H1 (cell line): Measurements from ENCODE around the gene CD14. TPM values are rescaled to one million over a fixed set of nuclear protein-coding genes. Genes with fewer than 3 reads are reported as not detected.

Experiments used
- CTCF ChIA-PET: fragments of 300-600 bp; sonication (Branson Sonifier 250); formaldehyde crosslinking; loops from one replicate; lab custom pipeline; 2021; ENCODE audit not compliant: partially characterized antibody; lab: Charles Lee
- POLR2A ChIA-PET: fragments of 300-600 bp; sonication (Branson Sonifier 250); formaldehyde crosslinking; loops from one replicate; lab custom pipeline; 2021; ENCODE audit warnings: inconsistent platforms; ENCODE audit not compliant: partially characterized antibody; lab: Charles Lee
- DNase-seq, 2 experiments: peaks; one replicate each; pipeline versions ENCODE4 v3.0.0 to v3.0.0-alpha.2; 2010 to 2022; ENCODE audit warnings: low spot score in 2 of 2, low read depth in 1 of 2, mixed read lengths in 1 of 2
- FAIRE-seq: peaks from 2 replicates; lab custom pipeline; 2011; peaks lifted over from hg19 to GRCh38; lab: Jason Lieb, UNC
- H2AFZ ChIP-seq: 2 replicates; pipeline ENCODE4 v1.8.1; 2012; ENCODE audit warnings: low read length, inconsistent platforms
- H2AK5ac ChIP-seq: 2 replicates; pipeline ENCODE4 v1.6.1; 2013; ENCODE audit warnings: low read depth, low read length
- H2BK120ac ChIP-seq: replicated peaks from 2 replicates; pipeline ENCODE3; 2013; ENCODE audit warnings: low read depth, low read length, inconsistent platforms
- H2BK12ac ChIP-seq: 2 replicates; pipeline ENCODE4 v1.6.1; 2013; ENCODE audit warnings: low read depth, low read length
- H2BK15ac ChIP-seq: 2 replicates; pipeline ENCODE4 v1.6.1; 2013; ENCODE audit warnings: low read length
- H2BK20ac ChIP-seq: 2 replicates; pipeline ENCODE4 v1.6.1; 2013; ENCODE audit warnings: low read length
- H2BK5ac ChIP-seq: 2 replicates; pipeline ENCODE4 v1.6.1; 2013; ENCODE audit warnings: low read depth, low read length
- H3K14ac ChIP-seq: 2 replicates; pipeline ENCODE4 v1.6.1; 2013; ENCODE audit warnings: inconsistent platforms; ENCODE audit not compliant: insufficient read length
- H3K18ac ChIP-seq: 2 replicates; pipeline ENCODE4 v1.6.1; 2013; ENCODE audit warnings: low read length; ENCODE audit errors: extremely low read depth
- H3K23ac ChIP-seq: 2 replicates; pipeline ENCODE4 v1.6.1; 2013; ENCODE audit warnings: inconsistent platforms; ENCODE audit not compliant: insufficient read length
- H3K23me2 ChIP-seq: 2 replicates; pipeline ENCODE4 v1.6.1; 2013; ENCODE audit warnings: low read depth, low read length
- H3K27ac ChIP-seq: 2 replicates; pipeline ENCODE4 v1.6.1; 2011; ENCODE audit warnings: low read depth, low read length, inconsistent platforms
- H3K27me3 ChIP-seq, 4 experiments: replicated peaks in 1 of 4; 1 replicate in 1 of 4; 2 replicates in 3 of 4; pipeline versions ENCODE4 v1.6.1 to v1.8.1; 2011 to 2013; ENCODE audit warnings: low read length in 3 of 4, mild to moderate bottlenecking in 3 of 4, inconsistent platforms in 2 of 4, mixed read lengths in 2 of 4, moderate library complexity in 1 of 4; ENCODE audit not compliant: control insufficient read depth in 3 of 4, insufficient read depth in 3 of 4; ENCODE audit errors: extremely low read depth in 1 of 4
- H3K36me3 ChIP-seq, 4 experiments: 2 replicates each; pipeline versions ENCODE4 v1.6.1 to v1.8.1; 2011 to 2013; ENCODE audit warnings: mild to moderate bottlenecking in 4 of 4, low read length in 3 of 4, moderate library complexity in 2 of 4, control low read depth in 1 of 4, inconsistent platforms in 1 of 4; ENCODE audit not compliant: insufficient read depth in 4 of 4, control insufficient read depth in 2 of 4
- H3K4ac ChIP-seq: replicated peaks from 2 replicates; pipeline ENCODE3; 2013; ENCODE audit warnings: low read length, low read depth, mixed read lengths, inconsistent platforms; ENCODE audit not compliant: insufficient read length
- H3K4me1 ChIP-seq, 4 experiments: replicated peaks in 1 of 4; 1 replicate in 1 of 4; 2 replicates in 3 of 4; pipeline versions ENCODE4 v1.6.1 to v1.8.1; 2011 to 2013; ENCODE audit warnings: low read length in 3 of 4, inconsistent platforms in 2 of 4, mixed read lengths in 1 of 4; ENCODE audit not compliant: insufficient read depth in 4 of 4, control insufficient read depth in 3 of 4
- H3K4me2 ChIP-seq, 2 experiments: 2 replicates each; pipeline versions ENCODE4 v1.6.1 to v1.8.1; 2011 to 2013; ENCODE audit warnings: low read depth in 2 of 2, low read length in 2 of 2, control low read depth in 1 of 2, inconsistent platforms in 1 of 2, mild to moderate bottlenecking in 1 of 2; ENCODE audit not compliant: insufficient read depth in 1 of 2
- H3K4me3 ChIP-seq, 4 experiments: fragments of 200-600, 300-600 bp in 1 of 4; sonication (generic), shearing (Covaris generic), sonication (Bioruptor Twin) in 1 of 4; 2 replicates each; pipeline versions ENCODE4 v1.5.1 to v1.8.1; 2011 to 2016; ENCODE audit warnings: low read length in 4 of 4, low read depth in 3 of 4, control low read depth in 2 of 4, inconsistent platforms in 2 of 4, mild to moderate bottlenecking in 2 of 4, mixed read lengths in 1 of 4, moderate library complexity in 1 of 4; ENCODE audit not compliant: insufficient read depth in 2 of 4; ENCODE audit errors: extremely low read depth in 1 of 4
- H3K56ac ChIP-seq: replicated peaks from 2 replicates; pipeline ENCODE3; 2013; ENCODE audit warnings: low read depth, mild to moderate bottlenecking, mixed read lengths, low read length, inconsistent platforms; ENCODE audit not compliant: insufficient read length
- H3K79me1 ChIP-seq: 2 replicates; pipeline ENCODE4 v1.6.1; 2013; ENCODE audit warnings: low read depth, low read length, control low read depth
- H3K79me2 ChIP-seq, 2 experiments: 2 replicates each; pipeline versions ENCODE4 v1.6.1 to v1.8.1; 2012 to 2013; ENCODE audit warnings: low read length in 2 of 2, mild to moderate bottlenecking in 2 of 2, inconsistent platforms in 1 of 2; ENCODE audit not compliant: insufficient read depth in 2 of 2, control insufficient read depth in 1 of 2
- H3K9ac ChIP-seq, 4 experiments: replicated peaks in 1 of 4; 1 replicate in 1 of 4; 2 replicates in 3 of 4; pipeline versions ENCODE4 v1.6.1 to v1.8.1; 2011 to 2013; ENCODE audit warnings: low read depth in 3 of 4, low read length in 3 of 4, control low read depth in 2 of 4, mild to moderate bottlenecking in 2 of 4, moderate library complexity in 2 of 4, inconsistent platforms in 1 of 4; ENCODE audit errors: extremely low read depth in 1 of 4
- H3K9me3 ChIP-seq, 2 experiments: 2 replicates each; pipeline versions ENCODE4 v1.6.1 to v1.8.1; 2012 to 2013; ENCODE audit warnings: mild to moderate bottlenecking in 2 of 2, moderate library complexity in 2 of 2, control low read depth in 1 of 2, inconsistent platforms in 1 of 2, low read depth in 1 of 2, low read length in 1 of 2, mixed read lengths in 1 of 2; ENCODE audit not compliant: insufficient read depth in 2 of 2
- H4K20me1 ChIP-seq, 2 experiments: replicated peaks in 1 of 2; 2 replicates each; pipeline versions ENCODE3 to v1.8.1; 2011 to 2013; ENCODE audit warnings: inconsistent platforms in 2 of 2, low read length in 2 of 2, mild to moderate bottlenecking in 1 of 2; ENCODE audit not compliant: insufficient read depth in 2 of 2, control insufficient read depth in 1 of 2
- H4K5ac ChIP-seq: 2 replicates; pipeline ENCODE4 v1.6.1; 2013; ENCODE audit warnings: low read length, low read depth, mixed read lengths, inconsistent platforms; ENCODE audit not compliant: insufficient read length
- H4K8ac ChIP-seq: 2 replicates; pipeline ENCODE4 v1.8.0; 2013; ENCODE audit warnings: mild to moderate bottlenecking, moderate library complexity, low read length, inconsistent platforms; ENCODE audit not compliant: insufficient read depth; ENCODE audit errors: extremely low read depth
- H4K91ac ChIP-seq: replicated peaks from 2 replicates; pipeline ENCODE3; 2013; ENCODE audit warnings: low read length, mixed read lengths, inconsistent platforms; ENCODE audit not compliant: insufficient read length
- BRCA1 ChIP-seq: IDR thresholded peaks from 2 replicates; pipeline ENCODE4 v1.6.1; 2012; ENCODE audit warnings: low read depth, low read length, improper control_type of control experiment
- CBX5 ChIP-seq: fragments of 300-800, 300-1000 bp; sonication (generic); IDR thresholded peaks from 2 replicates; pipeline ENCODE4 v1.7.1; 2016; ENCODE audit warnings: antibody characterized with exemption, low read length, low read depth
- CEBPB ChIP-seq: IDR thresholded peaks from 2 replicates; pipeline ENCODE4 v1.6.1; 2012; ENCODE audit warnings: low read depth, low read length
- EZH2 ChIP-seq: fragments of 200-600 bp; sonication (generic); IDR thresholded peaks from 2 replicates; pipeline ENCODE4 v1.7.1; 2012; ENCODE audit warnings: low read depth, mild to moderate bottlenecking, moderate library complexity, low read length, inconsistent platforms; ENCODE audit not compliant: severe bottlenecking
- KDM4A ChIP-seq: IDR thresholded peaks from one replicate; pipeline ENCODE4 v1.7.1; 2012; ENCODE audit warnings: low read depth, mild to moderate bottlenecking, moderate library complexity, low read length, inconsistent platforms; ENCODE audit not compliant: severe bottlenecking
- POLR2AphosphoS5 ChIP-seq: IDR thresholded peaks from 2 replicates; pipeline ENCODE4 v1.6.1; 2011; ENCODE audit warnings: low read depth, low read length
- RAD21 ChIP-seq, 2 experiments: IDR thresholded peaks in 1 of 2; conservative IDR thresholded peaks in 1 of 2; 2 replicates each; pipeline ENCODE4 v1.6.1; 2011; ENCODE audit warnings: low read depth in 2 of 2, low read length in 2 of 2, improper control_type of control experiment in 1 of 2, inconsistent platforms in 1 of 2, mild to moderate bottlenecking in 1 of 2, moderate library complexity in 1 of 2
- WGBS, 2 experiments: shearing (Covaris generic) in 1 of 2; methylation state at CpG; one replicate each; pipeline versions ENCODE4 v1.1.6 to v1.1.7; 2013 to 2015; ENCODE audit warnings: low lambda C conversion rate in 2 of 2, mixed read lengths in 2 of 2, inconsistent platforms in 1 of 2, low coverage in 1 of 2, missing lambda C conversion rate in 1 of 2; ENCODE audit not compliant: insufficient replicate concordance in 2 of 2, insufficient coverage in 1 of 2, insufficient read length in 1 of 2; ENCODE audit errors: extremely low coverage in 1 of 2, missing lambda C conversion rate in 1 of 2; 5-methylcytosine and 5-hydroxymethylcytosine counted together
- polyA plus RNA-seq, 7 experiments: library from polyadenylated mRNA; depleted of rRNA in 3 of 7; stranded (reverse) in 5 of 7; unstranded in 2 of 7; fragments of >200 nt in 5 of 7; fragments of 200-250 nt in 2 of 7; gene quantifications; 1 replicate in 5 of 7; 2 replicates in 1 of 7; 4 replicates in 1 of 7; pipeline versions ENCODE4 v1.2.1 to v1.2.3, GENCODE V29; 2011 to 2013; ENCODE audit warnings: missing spikeins in 2 of 7, mixed read lengths in 2 of 7
- total RNA-seq: library from RNA; stranded (reverse); fragmentation: NEBNext Ultra II Directional; extraction: Animal tissue kit (Norgen Biotek cat#: 25700); gene quantifications from 2 replicates; pipeline ENCODE4 v1.2.1, GENCODE V29; 2021
- TF ChIP-seq, protein P1 (sequence below): IDR thresholded peaks from 2 replicates; pipeline ENCODE4 v1.6.1; 2011; ENCODE audit warnings: low read depth, mild to moderate bottlenecking, low read length; ENCODE audit not compliant: insufficient read depth

CD14 gene
- total and polyA plus RNA-seq, 2 of the 8 experiments (the other 6 are each of a cell fraction or from before 2014, with no cell fraction given) = 0.15 TPM; not detected in 1

DNA sequence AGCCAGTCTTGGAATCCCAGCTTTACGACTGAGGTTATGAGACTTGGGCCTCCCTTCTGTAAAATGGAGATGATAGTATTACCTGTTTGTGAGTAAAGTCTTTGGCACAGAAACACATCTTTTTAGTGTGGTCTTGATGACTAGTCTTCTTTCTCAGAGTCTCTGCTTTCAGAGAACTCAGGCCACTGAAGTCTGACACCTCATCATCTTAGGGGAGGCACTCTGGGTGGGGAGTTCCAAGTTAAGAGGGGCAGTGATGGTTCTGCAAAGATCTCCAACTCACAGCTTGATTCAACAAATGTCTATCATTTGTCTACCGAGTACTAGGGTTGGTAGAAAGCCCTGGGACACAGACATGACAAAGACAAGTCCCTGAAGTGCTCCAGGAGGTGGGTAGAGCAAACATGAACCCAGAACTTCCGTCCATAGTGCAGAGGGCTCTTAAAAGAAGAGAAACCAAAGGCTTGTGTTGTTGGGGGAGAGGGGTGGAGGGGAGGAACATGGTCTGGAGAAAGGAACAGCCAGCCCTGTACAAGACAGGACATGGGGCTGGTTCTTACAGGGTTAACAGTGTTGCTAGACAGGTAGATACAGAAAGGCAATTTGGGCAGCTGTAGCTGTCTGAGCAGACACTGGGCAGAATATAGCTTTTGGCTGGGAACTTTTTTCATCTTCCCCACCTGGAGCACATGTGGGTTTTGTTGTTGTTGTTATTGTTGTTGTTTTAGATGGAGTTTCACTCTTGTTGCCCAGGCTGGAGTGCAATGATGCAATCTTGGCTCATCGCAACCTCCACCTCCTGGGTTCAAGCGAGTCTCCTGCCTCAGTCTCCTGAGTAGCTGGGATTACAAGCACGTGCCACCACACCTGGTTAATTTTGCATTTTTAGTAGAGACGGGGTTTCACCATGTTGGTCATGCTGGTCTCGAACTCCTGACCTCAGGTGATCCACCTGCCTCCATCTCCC, 2.6 kb upstream of the CD14 start:
- H3K4ac ChIP-seq = no peak overlapping the region
- 0 out of 2 replicates have a peak overlapping the region, but pooled peaks have one; percentile 37 for H2BK15ac ChIP-seq
- H4K91ac ChIP-seq = no peak overlapping the region
- H3K23me2 ChIP-seq = peaks cover 6% of the 10 kb centered on the region; the same call in 1 of the 2 replicates
- H3K9ac ChIP-seq = no peak overlapping the region
- H4K5ac ChIP-seq = no peak overlapping the region
- H3K36me3 ChIP-seq = no peaks in the 10 kb centered on the region
- H3K79me2 ChIP-seq = peaks cover 0 to 5% of the 10 kb centered on the region in 2 experiments; a peak in 1 of 4 replicates
- WGBS, 2 experiments = 90% methylated on average over 8 of the region's 8 CpGs; no CpG with 5 or more reads in 1 of the 2 experiments
- H3K9me3 ChIP-seq = peaks cover 5 to 14% of the 10 kb centered on the region in 2 experiments; a peak in 3 of 4 replicates
- FAIRE-seq (no peak), DNase-seq (no peak)
- POLR2A ChIA-PET = interaction anchor here (1.2 to 2.2 kb wide), 3 partner anchors 12 to 88 kb away, joined by 5 to 17 read pairs (median 12); partner anchors contain the start of genes EIF4EBP3, IK, NDUFA2 and SRA1
- no peak overlapping the region for H2BK20ac ChIP-seq
- H3K27ac ChIP-seq = no peak overlapping the region
- H2BK5ac ChIP-seq = no peak overlapping the region
- no peak overlapping the region for H3K56ac ChIP-seq
- no peak overlapping the region for H2BK12ac ChIP-seq
- H3K4me2 ChIP-seq = no peak overlapping the region
- CTCF ChIA-PET = interaction anchor here (0.6 to 3.1 kb wide), 19 partner anchors 10 to 263 kb away, joined by 3 to 12 read pairs (median 4); partner anchors contain the start of gene EIF4EBP3
- no peak overlapping the region for H2BK120ac ChIP-seq
- no peak overlapping the region for H3K23ac ChIP-seq
- H3K79me1 ChIP-seq = no peaks in the 10 kb centered on the region; the same call in 1 of the 2 replicates
- no peak overlapping the region for H3K18ac ChIP-seq
- H3K27me3 ChIP-seq = no peaks in the 10 kb centered on the region
- peaks cover 0 to 4% (median 3%) of the 10 kb centered on the region in 4 experiments; a peak in 4 of 7 replicates for H3K4me1 ChIP-seq
- H4K20me1 ChIP-seq = no peaks in the 10 kb centered on the region
- no peak overlapping the region for H2AFZ ChIP-seq
- no peak overlapping the region for H4K8ac ChIP-seq
- no peak overlapping the region for H3K14ac ChIP-seq
- no peak overlapping the region for H2AK5ac ChIP-seq
- no peak overlapping the region for H3K4me3 ChIP-seq
- TF ChIP-seq, protein P1, sequence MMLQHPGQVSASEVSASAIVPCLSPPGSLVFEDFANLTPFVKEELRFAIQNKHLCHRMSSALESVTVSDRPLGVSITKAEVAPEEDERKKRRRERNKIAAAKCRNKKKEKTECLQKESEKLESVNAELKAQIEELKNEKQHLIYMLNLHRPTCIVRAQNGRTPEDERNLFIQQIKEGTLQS = no peak
- TF ChIP-seq RAD21 (IDR thresholded peaks at IDR 0.05 in 1 of 2, conservative IDR thresholded peaks at IDR 0.05 in 1 of 2; ENCODE audit: low read depth in 2 of 2, low read length in 2 of 2) (no peak), POLR2AphosphoS5 (no peak), CBX5 (no peak), KDM4A (no peak), CEBPB (no peak), BRCA1 (no peak), EZH2 (no peak)
